Calu3 (cell line): ENCODE data around the gene PTK6. TPM values are rescaled to one million over a fixed set of nuclear protein-coding genes. Genes with fewer than 3 reads are reported as not detected.
A peak's percentile ranks its signal among the peaks of the same experiment; 100 is the strongest.

Source experiments
- BruUV-seq: library from RNA; stranded (reverse); fragments of 400-500 nt; replicated peaks from 2 replicates; lab custom pipeline; 2021; lab: Mats Ljungman, UMichigan
- CTCF ChIA-PET: fragments of 300-600 bp; sonication (Branson Sonifier 250); formaldehyde crosslinking; loops from one replicate; lab custom pipeline; 2022; ENCODE audit warnings: antibody characterized with exemption; lab: Charles Lee
- DNase-seq: peaks from one replicate; pipeline ENCODE4 v3.0.0; 2022
- H3K27ac Mint-ChIP-seq: one replicate; pipeline ENCODE4 v1.8.0; 2022; ENCODE audit warnings: mixed read lengths; ENCODE audit not compliant: unreplicated experiment
- H3K27me3 Mint-ChIP-seq: one replicate; pipeline ENCODE4 v1.8.0; 2022; ENCODE audit warnings: mixed read lengths; ENCODE audit not compliant: unreplicated experiment
- H3K36me3 Mint-ChIP-seq: one replicate; pipeline ENCODE4 v1.8.0; 2022; ENCODE audit warnings: mild to moderate bottlenecking, moderate library complexity, mixed read lengths; ENCODE audit not compliant: insufficient read depth, unreplicated experiment
- H3K4me1 Mint-ChIP-seq: one replicate; pipeline ENCODE4 v1.8.0; 2022; ENCODE audit warnings: mild to moderate bottlenecking, low read depth, mixed read lengths; ENCODE audit not compliant: unreplicated experiment
- H3K4me3 Mint-ChIP-seq: one replicate; pipeline ENCODE4 v1.8.0; 2022; ENCODE audit warnings: mild to moderate bottlenecking, low read depth, moderate library complexity, mixed read lengths; ENCODE audit not compliant: unreplicated experiment
- H3K9me3 Mint-ChIP-seq: one replicate; pipeline ENCODE4 v1.8.0; 2022; ENCODE audit warnings: low read depth, mixed read lengths; ENCODE audit not compliant: unreplicated experiment
- CTCF ChIP-seq: fragments of 200-600 bp; IDR thresholded peaks from one replicate; pipeline ENCODE4 v1.8.0; 2022; ENCODE audit warnings: antibody characterized with exemption; ENCODE audit not compliant: unreplicated experiment
- intact Hi-C: fragments of 100-400 bp; cut with micrococcal nuclease; formaldehyde crosslinking; loops from one replicate; pipeline ENCODE4 v1.10.0; 2022; ENCODE audit not compliant: unreplicated experiment
- total RNA-seq: library from RNA; stranded (reverse); gene quantifications from 2 replicates; pipeline ENCODE4 v1.2.3, GENCODE V29; 2022

Gene PTK6
- total RNA-seq, 1 experiment from 2014 or later, result 15.9 TPM

GRCh38 chr20:63502671-63503172, 34.5 kb downstream of the PTK6 start:
- Mint-ChIP-seq H3K27me3 (peaks cover 48% of the 10 kb centered on the region), H3K4me3 (no peak overlapping the region), H3K9me3 (peaks cover 4% of the 10 kb centered on the region), H3K4me1 (no peaks in the 10 kb centered on the region), H3K27ac (no peak overlapping the region), H3K36me3 (peaks cover 21% of the 10 kb centered on the region)
- intact Hi-C loops, result no loop called here
- no TSS peak for BruUV-seq
- DNase-seq, result no peak
- TF ChIP-seq CTCF, result no peak
- CTCF ChIA-PET, result interaction anchor here (2.5 kb wide), 1 partner anchor 18 kb away, joined by 14 read pairs; the partner anchor contains the start of gene PPDPF

GRCh38 chr20:63501818-63502670, 35.1 kb downstream of the PTK6 start:
- intact Hi-C loops, result no loop called here
- no peak overlapping the region for H3K27ac Mint-ChIP-seq
- no TSS peak for BruUV-seq
- H3K27me3 Mint-ChIP-seq, result peaks cover 41% of the 10 kb centered on the region
- TF ChIP-seq CTCF, result no peak
- DNase-seq, result peak; percentile 54
- peaks cover 28% of the 10 kb centered on the region for H3K36me3 Mint-ChIP-seq
- no peaks in the 10 kb centered on the region for H3K4me1 Mint-ChIP-seq
- CTCF ChIA-PET, result interaction anchor here (0.6 to 2.5 kb wide), 5 partner anchors 15 to 368 kb away, joined by 3 to 14 read pairs (median 6); partner anchors contain the start of gene PPDPF
- peaks cover 4% of the 10 kb centered on the region for H3K9me3 Mint-ChIP-seq
- no peak overlapping the region for H3K4me3 Mint-ChIP-seq

- no peak for DNase-seq
- no TSS peak for BruUV-seq
- peaks cover 4% of the 10 kb centered on the region for H3K9me3 Mint-ChIP-seq
- TF ChIP-seq CTCF, result no peak
- CTCF ChIA-PET, result interaction anchor here (0.6 to 2.5 kb wide), 4 partner anchors 14 to 265 kb away, joined by 3 to 14 read pairs (median 6); partner anchors contain the start of gene PPDPF
- H3K4me3 Mint-ChIP-seq, result peak overlapping the region; percentile 9
- intact Hi-C loops, result no loop called here
- H3K4me1 Mint-ChIP-seq, result no peaks in the 10 kb centered on the region
- no peak overlapping the region for H3K27ac Mint-ChIP-seq
- H3K27me3 Mint-ChIP-seq, result peaks cover 33% of the 10 kb centered on the region
- H3K36me3 Mint-ChIP-seq, result peaks cover 35% of the 10 kb centered on the region
Observed at GRCh38 chr20:63500902-63501817, 36.0 kb downstream of the PTK6 start.
